Stimulated activated CD8-positive, alpha-beta memory T cell treated with anti-CD3 and anti-CD28 coated beads, Interleukin-15, amount 100 ng/mL, for 24 hours (primary cell): ENCODE results near the gene SPATA32.

Experiments used
- DNase-seq: peaks from one replicate; pipeline ENCODE4 v3.0.0-alpha.2; 2020; ENCODE audit warnings: low read depth

SPATA32 gene

DNA sequence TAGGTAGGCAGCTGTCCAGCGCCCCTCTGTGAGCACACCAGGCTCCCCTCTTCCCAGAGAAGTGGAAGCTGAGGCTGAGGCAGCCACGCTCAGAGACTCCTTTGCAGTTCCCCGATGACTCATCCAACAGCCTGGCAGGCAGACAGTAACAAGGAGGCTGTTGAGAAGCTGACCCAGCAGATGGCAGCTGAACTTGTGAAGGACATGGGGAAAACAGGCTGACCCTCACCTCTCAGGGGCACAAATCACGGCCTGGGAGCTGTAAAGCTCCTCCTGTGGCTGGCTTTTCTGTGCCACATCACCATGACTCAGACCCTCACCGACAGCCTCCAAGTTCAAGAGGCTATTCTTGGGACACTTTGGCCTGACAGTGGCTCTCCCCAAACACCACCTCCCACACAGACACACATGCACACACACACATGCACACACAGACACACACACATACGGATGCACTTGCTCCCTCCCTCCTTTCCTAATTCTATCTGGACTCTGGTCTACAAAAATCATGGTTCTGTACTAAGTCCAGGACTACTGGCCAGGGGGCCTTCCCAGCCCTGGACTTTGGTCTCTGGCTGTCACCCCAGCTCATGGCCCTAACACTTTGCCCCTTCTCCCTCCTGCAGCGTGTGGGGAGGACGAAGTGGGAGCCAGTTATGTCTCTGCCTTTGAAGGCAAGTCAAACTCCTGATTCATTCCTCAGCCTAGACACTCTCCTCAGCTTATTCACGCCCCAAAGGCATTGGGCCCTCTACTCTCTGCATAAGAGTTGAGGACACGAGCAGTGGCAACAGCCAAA lies 31.7 kb upstream of the SPATA32 start:
- no peak for DNase-seq

DNA sequence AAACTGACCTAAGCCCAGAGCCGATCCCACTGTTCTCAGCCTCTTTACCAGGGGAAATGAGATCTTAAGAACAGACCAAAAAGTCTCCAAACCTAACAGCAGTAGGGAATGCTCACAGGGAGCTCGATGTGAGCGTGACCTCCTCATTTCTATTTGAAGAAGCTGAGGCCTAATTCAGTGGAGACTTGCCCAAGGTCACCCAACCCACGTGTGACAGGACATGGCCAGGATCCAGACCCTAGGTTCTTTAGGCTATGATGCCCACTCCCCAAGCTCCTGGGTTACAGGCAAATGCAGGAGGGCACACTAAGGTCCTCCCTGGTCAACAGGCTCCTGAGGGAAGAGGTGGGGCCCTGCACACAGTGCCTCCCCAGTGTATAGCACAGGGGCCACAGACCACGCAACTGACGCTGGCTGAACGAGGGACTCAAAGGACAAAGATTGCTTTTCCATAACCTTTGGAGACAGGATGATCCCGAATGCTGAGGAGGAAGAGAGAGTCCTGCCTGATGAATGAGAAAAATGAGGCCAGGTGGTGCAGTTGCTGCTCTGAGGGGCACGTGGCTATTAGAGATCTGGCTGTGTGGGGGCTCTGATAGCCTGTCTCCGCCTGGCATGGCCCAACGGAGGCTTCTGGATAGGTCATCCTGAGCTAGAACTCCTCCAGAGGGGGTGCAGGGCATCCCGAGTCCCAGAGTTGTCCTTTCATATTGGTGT lies 31.0 kb upstream of the SPATA32 start:
- DNase-seq, result no peak

DNA sequence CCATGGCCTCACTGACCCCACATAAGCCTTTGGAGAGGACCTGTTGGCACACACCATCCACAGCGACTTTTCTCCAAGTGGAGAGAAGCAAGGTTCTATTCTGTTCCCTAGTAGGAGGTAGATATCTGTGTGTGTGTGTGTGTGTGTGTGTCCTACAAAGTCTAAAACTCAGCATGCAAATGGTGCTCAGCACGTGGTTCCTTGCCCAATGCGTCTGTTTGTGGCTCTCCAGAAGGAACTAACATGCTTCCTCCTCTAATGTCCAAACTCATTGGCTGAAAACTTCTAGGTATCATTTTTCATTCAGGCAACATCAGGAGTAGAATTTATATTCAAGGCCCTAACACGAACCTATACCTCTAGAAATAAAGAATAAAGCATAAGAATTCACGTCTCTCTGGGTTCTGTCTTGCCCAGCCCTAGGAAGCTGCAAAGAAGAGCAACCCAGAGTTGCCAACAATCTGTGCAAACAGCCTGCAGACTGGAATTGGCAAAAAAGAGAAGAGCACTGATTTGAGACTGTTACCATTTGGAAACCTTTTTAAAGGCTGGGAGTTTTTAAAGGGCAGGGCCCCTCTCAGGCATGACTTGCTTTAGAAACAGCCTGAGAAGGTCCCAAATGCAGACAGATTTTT lies 29.4 kb upstream of the SPATA32 start:
- no peak for DNase-seq

DNA sequence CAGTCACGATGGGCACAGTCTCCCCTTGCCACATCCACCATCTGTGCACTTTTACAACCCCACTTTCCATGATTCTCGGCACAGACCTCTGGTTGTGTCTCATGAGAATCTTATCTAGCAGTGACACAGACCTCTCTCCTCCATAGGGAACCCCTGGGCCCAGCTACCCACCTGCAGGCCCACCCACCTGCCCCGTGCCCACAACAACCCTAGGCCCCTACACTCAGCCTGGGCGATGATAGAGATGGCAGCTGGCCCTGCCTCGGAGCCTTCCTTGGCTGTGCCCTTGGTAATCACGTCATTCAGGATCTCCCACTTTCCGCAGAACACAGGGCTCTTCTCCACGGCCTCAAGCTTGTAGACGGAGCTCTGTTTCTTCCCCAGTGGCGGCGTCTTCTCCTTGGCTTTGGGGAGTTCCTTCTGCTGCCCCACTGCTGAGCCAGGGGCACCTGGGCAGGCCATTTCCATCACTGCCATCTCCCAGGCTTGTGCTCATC lies 28.4 kb upstream of the SPATA32 start:
- no peak for DNase-seq

DNA sequence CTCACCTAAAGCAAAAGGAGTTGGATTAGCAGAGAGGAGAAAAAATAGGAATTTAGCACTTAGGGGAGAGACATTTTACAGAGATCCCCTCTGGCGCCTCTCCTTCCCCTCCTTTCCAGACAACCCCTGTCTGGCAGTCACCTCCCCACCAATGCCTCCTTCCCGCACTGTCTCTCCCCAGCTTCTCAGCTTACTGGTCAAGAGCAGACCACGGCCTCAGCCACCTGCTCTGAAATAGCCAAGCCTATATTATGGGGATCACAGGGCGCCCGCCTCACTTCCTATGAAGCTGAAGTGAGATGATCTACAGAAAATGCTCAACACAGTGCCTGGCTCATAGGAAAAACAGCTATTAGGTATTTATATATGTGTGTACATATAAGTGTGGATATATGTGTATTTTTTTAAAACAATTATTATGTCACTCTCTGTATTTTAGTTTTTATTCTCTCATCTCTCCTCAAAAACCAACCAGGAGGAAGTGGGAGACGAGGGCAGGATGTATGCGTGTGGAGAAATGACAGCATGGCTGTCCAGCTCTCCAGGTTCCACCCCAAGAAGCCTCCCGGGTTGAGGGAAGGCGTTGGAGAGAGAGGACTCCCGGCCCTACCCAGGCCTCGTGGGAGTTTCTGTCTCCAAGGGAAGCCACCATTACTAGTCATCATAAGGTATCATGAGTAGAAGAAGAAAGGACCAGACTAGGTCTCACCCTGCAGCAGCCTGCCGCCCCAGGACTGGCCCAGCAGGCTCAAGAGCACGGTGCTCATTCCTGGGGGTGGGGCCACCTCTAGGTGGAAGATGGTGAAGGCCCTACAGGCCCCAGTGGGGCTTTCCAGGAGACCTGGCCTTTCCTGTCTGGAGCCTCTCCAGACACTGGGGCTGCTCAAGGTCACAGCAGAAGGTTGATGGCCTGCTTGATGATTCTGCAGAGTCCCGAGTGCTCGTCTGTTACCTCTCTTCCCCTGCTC lies 27.7 kb upstream of the SPATA32 start:
- no peak for DNase-seq

DNA sequence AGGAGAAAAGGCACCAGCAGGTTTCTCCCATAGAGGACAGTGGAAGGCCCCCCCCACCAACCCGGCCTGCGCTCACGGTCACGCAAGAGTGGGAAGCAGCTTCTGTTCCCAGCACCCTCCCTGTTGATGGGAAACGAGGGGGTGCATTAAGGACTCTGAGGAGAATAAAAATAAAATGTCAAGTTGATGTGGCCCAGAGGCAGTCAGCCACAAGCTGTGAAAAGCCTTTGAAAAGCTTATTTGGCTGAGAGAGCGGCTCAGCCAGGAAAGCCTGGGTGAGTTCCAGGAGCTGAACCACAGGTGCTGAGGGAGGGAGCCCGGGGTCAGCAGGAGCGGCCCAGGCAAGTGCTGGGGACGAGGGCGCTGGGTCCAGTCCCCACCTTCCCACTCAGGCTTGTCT lies 26.9 kb upstream of the SPATA32 start:
- no peak for DNase-seq

DNA sequence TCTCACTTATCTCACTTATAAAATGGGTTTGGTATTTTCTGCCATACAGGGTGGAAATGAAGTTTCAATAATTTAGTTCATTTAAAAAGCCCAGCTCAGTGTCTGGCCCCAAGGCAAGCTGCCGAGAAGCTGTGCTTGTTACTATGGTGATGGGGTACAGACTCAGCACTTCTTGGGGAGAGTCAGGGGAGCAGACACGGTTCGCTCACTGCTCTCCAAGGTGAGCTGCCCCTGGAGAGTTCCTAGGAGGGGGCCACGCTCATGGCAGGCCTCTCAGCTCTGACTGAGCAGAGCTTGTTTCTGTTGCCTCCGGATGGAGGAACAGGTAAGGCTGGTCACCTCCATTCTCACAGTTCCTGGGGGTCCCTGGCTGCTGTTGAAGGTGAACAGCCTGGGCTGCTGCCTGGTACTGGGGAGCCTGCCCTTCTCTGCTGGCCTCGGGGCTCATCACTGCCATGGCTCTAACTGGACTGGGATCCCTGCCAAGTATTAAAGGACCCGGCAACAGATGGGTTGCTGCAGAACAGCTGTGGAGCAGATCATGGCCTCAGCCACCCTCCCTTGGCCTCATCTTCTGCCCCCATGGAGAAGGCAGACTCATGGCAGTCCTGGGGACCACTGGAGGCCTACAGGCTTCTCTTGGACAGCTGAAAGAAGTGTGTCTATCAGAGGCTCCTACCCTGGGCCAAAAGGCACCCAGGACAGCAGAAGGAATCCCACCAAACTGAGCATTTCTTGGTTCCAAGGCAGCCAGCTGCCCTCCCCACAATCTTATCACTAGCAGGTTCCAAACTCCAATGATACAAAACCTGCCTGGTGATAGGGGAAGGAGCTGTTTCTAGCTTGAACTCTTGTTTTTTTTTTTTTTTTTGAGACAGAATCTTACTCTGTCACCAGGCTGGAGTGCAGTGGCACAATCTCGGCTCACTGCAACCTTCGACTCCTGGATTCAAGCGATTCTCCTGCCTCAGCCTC lies 25.9 kb upstream of the SPATA32 start:
- no peak for DNase-seq

DNA sequence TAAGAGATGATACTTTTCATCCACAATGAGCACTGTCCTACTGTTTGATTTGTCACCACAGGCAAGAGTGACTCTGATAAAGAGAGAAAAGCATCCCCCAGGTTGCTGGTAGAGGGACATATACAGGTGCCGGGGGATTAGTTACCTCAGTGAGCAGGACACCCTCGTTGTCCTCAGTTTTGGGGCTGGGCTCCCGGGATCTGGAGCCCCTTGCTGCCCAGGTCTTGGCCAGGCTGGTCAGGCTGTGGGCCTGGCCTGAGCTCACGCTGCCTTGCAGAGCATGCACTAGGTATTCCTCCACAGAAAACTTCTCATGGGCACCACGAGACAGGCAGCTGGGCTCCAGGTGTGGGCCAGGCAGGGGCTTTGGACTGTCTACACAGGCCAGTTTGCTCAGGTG lies 24.4 kb upstream of the SPATA32 start:
- DNase-seq, result no peak

DNA sequence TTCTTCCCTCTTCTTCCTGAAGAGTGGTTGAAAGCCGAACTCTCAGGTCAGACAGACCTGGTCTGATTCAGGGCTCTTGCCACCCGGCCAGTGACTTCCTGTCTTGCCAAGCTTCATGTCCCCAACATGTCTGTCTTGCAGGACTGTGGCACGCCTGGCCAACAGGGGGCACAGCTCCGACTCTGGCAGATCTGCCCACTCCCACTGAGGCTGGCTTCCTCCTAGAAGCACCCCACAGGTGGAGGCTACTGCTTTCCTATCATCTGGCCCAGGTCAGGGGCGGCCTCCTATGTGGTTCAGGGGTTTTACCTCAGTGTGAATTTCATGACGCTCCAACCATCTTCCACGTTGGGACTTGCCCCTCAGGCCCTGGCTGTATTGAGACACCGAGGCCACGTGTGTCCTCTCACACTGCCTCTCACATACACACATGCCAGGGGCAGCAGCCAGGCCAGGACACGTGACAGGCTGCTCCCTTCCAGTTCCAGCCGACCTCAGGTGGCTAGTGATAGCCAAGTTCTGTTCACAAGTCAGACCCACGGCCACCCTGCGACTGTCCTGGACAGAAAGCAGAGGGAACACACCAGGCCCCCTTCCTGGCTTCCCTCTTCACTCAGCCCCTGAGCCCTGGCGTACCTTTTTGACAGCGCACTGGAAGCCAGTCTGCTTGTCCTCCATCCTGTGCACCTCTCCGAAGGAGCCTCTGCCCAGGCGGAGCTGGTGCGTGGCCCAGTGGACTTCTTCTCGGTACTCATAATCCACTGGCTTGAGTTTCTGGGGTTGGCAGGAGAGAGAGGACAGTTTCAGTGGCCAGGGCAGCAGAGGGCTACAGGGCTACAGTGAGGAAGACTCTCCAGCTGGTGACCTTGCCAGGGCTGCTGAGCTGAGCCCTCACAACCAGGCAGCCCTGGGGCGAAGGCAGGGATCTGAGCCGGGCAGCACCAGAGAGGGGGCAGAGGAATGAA lies 22.6 kb upstream of the SPATA32 start:
- no peak for DNase-seq

DNA sequence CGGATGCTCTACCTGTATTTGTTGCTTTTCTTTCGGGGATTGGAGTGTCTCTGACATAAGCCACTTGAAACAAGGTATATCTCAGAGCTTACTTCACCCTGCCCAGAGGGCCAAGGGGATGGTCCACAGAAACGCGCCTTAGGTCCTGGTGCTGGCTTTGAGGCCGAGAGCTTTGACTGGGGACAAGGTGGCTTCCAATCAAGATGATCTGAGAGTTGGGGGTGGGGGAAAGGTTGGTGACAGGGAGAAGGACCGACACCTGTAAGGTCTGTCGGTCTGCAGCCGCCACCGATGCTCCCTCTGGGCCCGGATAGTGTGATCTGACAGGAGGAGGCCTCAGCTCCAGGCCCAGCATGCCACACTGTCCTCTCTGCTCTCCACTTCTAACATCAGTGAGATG lies 21.8 kb upstream of the SPATA32 start:
- no peak for DNase-seq

DNA sequence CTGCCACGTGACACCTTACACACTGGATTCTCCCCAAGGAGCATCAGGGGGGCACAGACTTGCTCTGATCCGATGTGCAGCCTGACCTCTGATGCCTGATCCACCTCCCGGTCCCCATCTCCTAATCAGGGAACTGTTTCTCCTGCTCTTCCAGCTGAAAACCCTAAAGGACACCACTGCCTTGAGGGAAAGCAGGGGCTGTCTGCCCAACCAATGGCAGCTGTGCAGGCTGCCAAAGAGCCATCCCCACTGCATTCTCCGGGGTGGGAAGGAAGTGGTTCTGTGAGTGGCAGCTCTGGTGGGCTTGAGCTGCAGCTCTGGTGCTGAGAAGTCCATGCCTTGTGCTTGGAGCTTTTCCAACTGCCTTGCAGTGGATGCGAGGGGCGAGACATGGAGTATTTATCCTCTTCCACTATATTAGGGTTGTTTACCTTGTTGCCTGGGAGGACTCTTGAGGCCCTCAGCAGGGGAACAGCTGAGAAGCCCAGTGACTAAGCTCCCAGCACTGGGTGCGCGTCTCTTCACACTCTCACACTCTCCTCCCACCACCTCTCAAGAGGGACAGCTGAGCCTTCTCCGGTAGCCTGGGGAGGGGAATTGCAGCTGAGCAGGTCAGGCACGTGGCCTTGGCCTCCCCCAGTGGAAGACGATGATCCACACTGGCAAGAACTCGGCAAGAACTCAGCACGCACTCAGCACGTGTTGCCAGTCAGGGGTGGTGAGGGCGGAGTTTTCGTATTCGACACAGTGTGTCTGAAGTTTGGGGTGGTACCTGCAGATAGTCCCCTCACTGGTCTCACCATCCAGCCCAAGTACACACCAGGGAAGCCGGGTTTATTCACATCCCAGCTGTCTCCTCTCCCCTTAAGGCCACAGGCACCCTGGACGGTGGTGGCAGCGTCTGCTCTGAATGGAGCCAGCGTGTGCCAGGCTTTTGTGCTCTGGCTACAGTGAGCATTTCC lies 21.1 kb upstream of the SPATA32 start:
- no peak for DNase-seq

DNA sequence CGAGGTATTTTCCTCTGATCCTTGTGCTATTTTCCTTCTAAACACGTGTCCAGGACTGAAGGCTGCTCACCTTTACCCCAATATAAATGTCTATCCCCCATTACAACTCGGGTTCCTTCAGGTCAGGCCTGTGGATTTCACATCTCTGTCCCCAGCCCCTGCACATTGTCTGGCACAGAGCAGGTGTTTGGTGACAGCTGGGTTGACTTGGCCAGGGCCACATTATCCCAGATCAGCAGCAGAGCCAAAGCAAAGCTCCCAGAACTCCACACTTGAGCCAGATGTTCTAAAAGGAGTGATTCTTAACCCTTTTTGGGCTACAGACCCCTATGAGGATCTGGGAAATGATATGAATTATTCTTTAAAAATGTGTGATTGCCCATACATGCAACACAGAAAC lies 18.0 kb upstream of the SPATA32 start:
- DNase-seq, result no peak

DNA sequence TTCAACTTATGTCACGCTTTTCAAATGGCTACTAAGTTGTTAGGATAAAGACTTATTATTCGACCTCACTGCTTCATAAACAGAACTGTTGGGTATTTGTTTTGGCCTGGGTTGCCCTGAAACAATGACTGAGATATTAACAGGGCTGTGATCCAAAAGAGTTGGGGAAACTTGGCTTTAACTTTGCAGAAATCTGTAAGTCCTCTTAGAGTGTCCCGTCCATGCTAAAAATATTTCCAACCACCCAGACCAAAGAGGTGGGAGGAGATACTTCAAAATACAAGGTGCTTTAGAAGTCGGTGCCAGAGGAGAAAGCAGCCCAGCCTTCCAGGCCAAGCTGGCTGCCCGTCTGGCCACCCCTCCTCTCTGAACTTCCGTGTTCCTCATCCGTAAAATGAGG lies 16.1 kb upstream of the SPATA32 start:
- DNase-seq, result no peak

DNA sequence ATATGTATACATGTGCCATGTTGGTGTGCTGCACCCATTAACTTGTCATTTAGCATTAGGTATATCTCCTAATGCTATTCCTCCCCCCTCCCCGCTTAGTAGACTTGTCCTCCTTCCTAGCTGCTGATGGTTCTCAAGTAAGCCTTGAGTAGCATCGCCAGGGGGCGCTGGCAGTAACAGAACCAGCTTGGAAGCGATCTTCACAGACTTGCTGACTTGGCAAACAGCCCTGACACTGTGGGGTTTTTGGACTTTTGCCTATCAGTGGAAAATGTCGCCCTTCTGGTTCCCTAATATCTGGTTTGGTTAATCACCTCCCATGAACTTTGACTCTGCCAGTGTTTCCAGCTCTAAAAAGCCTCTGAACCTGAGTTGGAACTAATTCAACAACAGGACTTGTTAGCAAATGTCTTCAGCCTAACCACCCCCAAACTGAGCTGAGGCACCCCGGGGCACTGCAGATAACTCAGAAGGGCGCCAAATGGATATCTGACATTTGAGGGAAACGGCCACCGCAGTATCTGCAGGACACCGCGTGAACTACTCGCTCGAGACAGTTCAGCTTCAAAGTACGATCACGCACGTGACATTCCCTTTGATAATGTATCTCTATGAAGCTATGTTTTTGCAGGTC lies 15.4 kb upstream of the SPATA32 start:
- peak; percentile 60 for DNase-seq

DNA sequence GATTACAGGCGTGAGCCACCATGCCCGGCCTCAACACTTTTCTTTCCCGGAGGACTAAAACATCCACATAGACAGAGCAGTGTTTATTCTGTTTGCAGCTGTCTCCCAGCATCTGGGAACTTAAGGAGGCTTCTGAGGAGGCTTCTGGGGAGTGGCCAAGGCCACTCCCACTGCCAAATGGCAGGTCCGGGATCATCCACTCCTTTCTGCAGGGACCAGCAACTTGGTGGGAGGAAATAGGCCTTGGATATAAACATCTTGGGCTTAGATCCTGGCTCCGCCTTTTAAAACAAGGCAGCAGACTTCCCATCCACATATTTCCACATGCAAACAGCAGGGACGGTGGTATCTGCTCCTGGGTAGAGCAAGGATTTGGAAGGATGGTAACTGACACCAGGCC lies 14.1 kb upstream of the SPATA32 start:
- no peak for DNase-seq

DNA sequence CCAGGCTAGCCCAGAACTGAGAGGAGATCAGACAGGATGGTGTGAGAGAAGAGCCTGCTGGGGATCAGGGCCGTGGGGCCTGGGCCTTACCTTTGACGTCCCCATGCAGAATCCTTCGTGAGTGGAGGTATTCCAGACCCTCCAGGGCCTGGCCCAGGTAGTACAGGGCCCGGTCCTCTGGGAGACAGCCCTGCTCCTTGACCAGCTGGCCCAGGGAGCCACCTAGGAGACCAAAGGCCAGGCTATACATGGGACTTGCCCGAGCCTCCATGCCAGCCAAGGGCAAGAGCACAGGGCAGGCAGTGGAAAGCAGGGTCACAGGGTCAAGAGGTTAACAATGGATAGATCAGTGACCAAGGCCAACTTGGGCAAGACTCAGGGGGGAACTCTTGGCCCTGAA lies 12.1 kb upstream of the SPATA32 start:
- DNase-seq, result no peak

DNA sequence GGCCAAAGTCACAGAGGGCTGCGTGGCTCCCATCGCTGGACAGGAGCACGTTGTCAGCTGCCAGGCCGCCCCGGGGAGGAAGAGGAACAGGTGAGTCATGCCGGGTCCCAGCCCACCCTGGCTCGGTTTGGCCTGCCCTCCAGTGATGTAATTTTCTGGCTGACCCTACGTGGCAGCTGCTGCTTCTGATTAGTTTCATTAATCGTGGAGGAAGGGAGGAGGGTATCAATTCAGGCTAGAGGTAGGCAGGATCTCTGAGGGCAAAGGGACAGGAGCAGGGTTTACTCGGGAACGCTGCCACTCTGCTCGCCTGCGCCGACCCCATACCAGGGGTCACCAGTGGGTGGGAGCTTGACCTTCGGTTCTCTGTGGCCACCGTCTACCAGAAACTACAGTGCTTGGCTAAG lies 11.7 kb upstream of the SPATA32 start:
- DNase-seq, result no peak

DNA sequence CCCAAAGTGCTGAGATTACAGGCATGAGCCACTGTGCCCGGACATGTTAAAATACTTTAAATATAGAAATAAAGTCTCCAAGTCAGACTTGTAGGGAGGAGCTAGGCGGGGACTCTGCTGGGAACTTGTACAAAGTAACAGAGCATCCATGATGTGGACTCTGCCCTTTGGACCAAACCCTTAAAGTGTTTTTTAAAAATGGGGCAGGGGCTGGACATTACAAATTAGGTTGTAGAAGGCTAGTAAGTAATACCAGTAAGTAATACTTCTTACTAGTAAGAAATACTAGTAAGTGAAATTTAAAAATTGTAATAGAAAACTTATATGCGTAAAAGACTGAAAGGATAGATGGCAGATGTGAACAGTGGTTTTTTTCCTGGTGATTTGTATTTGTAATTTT lies 9.7 kb upstream of the SPATA32 start:
- DNase-seq, result no peak
